Gastrocnemius medialis (tissue), 4 donors: ENCODE measurements around the gene DVL1. TPM values are rescaled to one million over a fixed set of nuclear protein-coding genes. Genes with fewer than 3 reads are reported as not detected.

Source experiments
- ATAC-seq, 2 donors: fragments of 150-250 bp; one replicate each; pipeline ENCODE4 v1.9.1; 2016
- DNase-seq, 2 donors: peaks; one replicate each; pipeline ENCODE4 v3.0.0-alpha.2; 2019
- H3K27ac ChIP-seq, 4 donors: fragments of 200-600 bp; sonication (generic); 1 replicate in 1 of 4; 2 replicates in 3 of 4; pipeline ENCODE4 v1.5.1; 2016 to 2018; ENCODE audit warnings: mild to moderate bottlenecking in 2 of 4, moderate library complexity in 1 of 4
- H3K27me3 ChIP-seq, 3 donors: fragments of 200-600 bp; sonication (generic) in 2 of 3; 1 replicate in 1 of 3; 2 replicates in 2 of 3; pipeline versions ENCODE4 v1.5.1 to v1.6.0; 2016 to 2019; ENCODE audit warnings: mild to moderate bottlenecking in 1 of 3, moderate library complexity in 1 of 3
- H3K36me3 ChIP-seq, 2 donors: fragments of 200-600 bp; sonication (generic) in 1 of 2; one replicate each; pipeline ENCODE4 v1.5.1; 2017 to 2018
- H3K4me1 ChIP-seq, 2 donors: fragments of 200-600 bp; sonication (generic) in 1 of 2; one replicate each; pipeline ENCODE4 v1.5.1; 2016 to 2017; ENCODE audit warnings: mild to moderate bottlenecking in 2 of 2
- H3K4me3 ChIP-seq, 4 donors: fragments of 200-600 bp; sonication (generic) in 3 of 4; 1 replicate in 1 of 4; 2 replicates in 3 of 4; pipeline ENCODE4 v1.5.1; 2016 to 2019; ENCODE audit warnings: mild to moderate bottlenecking in 2 of 4
- H3K9me3 ChIP-seq, 3 donors: fragments of 200-600 bp; sonication (generic) in 2 of 3; 1 replicate in 1 of 3; 2 replicates in 2 of 3; pipeline ENCODE4 v1.5.1; 2016 to 2019
- CTCF ChIP-seq, 5 experiments: fragments of 450-650 bp in 3 of 5; fragments of 200-600 bp in 2 of 5; sonication (generic) in 2 of 5; IDR thresholded peaks in 4 of 5; conservative IDR thresholded peaks in 1 of 5; 1 replicate in 4 of 5; 2 replicates in 1 of 5; pipeline ENCODE4 v1.5.1; 2016 to 2019; ENCODE audit warnings: antibody characterized with exemption in 5 of 5, mild to moderate bottlenecking in 3 of 5, moderate library complexity in 3 of 5
- POLR2A ChIP-seq, 2 donors: fragments of 450-650 bp; IDR thresholded peaks; one replicate each; pipeline ENCODE4 v1.6.1; 2017; ENCODE audit warnings: antibody characterized with exemption in 2 of 2, mild to moderate bottlenecking in 2 of 2, moderate library complexity in 2 of 2
- in situ Hi-C, 4 donors: fragments of 200-750 bp; cut with MboI; loops; one replicate each; pipeline versions ENCODE4 v1.15.0 to v1.8.0; 2017; ENCODE audit warnings: low sequenced_read_pairs in 4 of 4
- intact Hi-C: fragments of 100-400 bp; cut with DNase I; formaldehyde crosslinking; loops from one replicate; pipeline ENCODE4 v1.15.1; 2023; ENCODE audit warnings: low total_unique reads
- total RNA-seq, 4 donors: library from RNA; depleted of rRNA; stranded (reverse); fragments of >200 nt; gene quantifications; one replicate each; pipeline versions ENCODE4 v1.1.0 to v1.2.3, GENCODE V29; 2016

The DVL1 gene
- total RNA-seq, 4 donors from 2014 or later = 196 to 311 (median 258) TPM

GRCh38 chr1:1333551-1334241 lies 15.5 kb downstream of the DVL1 start:
- Histone ChIP-seq H3K27ac (peak overlapping the region in 3 of 4 donors; percentile 20 to 43 (median 37)), H3K9me3 (no peaks in the 10 kb centered on the region), H3K4me1 (peaks cover 21 to 27% of the 10 kb centered on the region in 2 donors), H3K4me3 (no peak overlapping the region), H3K36me3 (peaks cover 0 to 27% of the 10 kb centered on the region in 2 donors), H3K27me3 (no peaks in the 10 kb centered on the region)
- DNase-seq (no peak), ATAC-seq (peak; percentile 9 to 10)
- TF ChIP-seq CTCF (IDR thresholded peaks at IDR 0.05 in 4 of 5, conservative IDR thresholded peaks at IDR 0.05 in 1 of 5) (no peak), POLR2A (IDR thresholded peaks at IDR 0.05) (no peak)
- in situ Hi-C loops (no loop called here), intact Hi-C loops (no loop called here)

GRCh38 chr1:1332774-1333480 lies 16.3 kb downstream of the DVL1 start:
- peak overlapping the region in 3 of 4 donors; percentile 37 to 43 (median 37) for H3K27ac ChIP-seq
- H3K27me3 ChIP-seq = no peaks in the 10 kb centered on the region
- H3K36me3 ChIP-seq = peaks cover 0 to 23% of the 10 kb centered on the region in 2 donors
- ATAC-seq = peak; percentile 22 to 23
- TF ChIP-seq POLR2A (IDR thresholded peaks at IDR 0.05) (no peak), CTCF (IDR thresholded peaks at IDR 0.05 in 4 of 5, conservative IDR thresholded peaks at IDR 0.05 in 1 of 5) (no peak)
- in situ Hi-C loops = no loop called here
- H3K4me1 ChIP-seq = peaks cover 21 to 27% of the 10 kb centered on the region in 2 donors
- no peaks in the 10 kb centered on the region for H3K9me3 ChIP-seq
- intact Hi-C loops = no loop called here
- no peak overlapping the region for H3K4me3 ChIP-seq
- DNase-seq = peak in 1 of 2 donors; percentile 68

GRCh38 chr1:1332031-1332755 lies 17.0 kb downstream of the DVL1 start:
- DNase-seq (no peak), ATAC-seq (no peak)
- Histone ChIP-seq H3K27me3 (no peaks in the 10 kb centered on the region), H3K4me3 (no peak overlapping the region), H3K36me3 (peaks cover 0 to 21% of the 10 kb centered on the region in 2 donors), H3K27ac (no peak overlapping the region), H3K9me3 (no peaks in the 10 kb centered on the region), H3K4me1 (peaks cover 21 to 27% of the 10 kb centered on the region in 2 donors)
- intact Hi-C loops = no loop called here
- no peak for TF ChIP-seq CTCF (IDR thresholded peaks at IDR 0.05 in 4 of 5, conservative IDR thresholded peaks at IDR 0.05 in 1 of 5)
- TF ChIP-seq POLR2A (IDR thresholded peaks at IDR 0.05) = no peak
- in situ Hi-C loops = no loop called here

GRCh38 chr1:1331068-1331965 lies 17.9 kb downstream of the DVL1 start, which contains the start of gene TAS1R3:
Gene TAS1R3 (plus strand): TSS chr1:1331280. CDS start chr1:1331346, 66 bp downstream.
- H3K27ac ChIP-seq = no peak within 1 kb of the TSS

More at GRCh38 chr1:1331068-1331965, 17.9 kb downstream of the DVL1 start, which contains the start of gene TAS1R3:
- TF ChIP-seq POLR2A (IDR thresholded peaks at IDR 0.05) = no peak
- no peak for TF ChIP-seq CTCF (IDR thresholded peaks at IDR 0.05 in 4 of 5, conservative IDR thresholded peaks at IDR 0.05 in 1 of 5)
- no peak for DNase-seq
- Histone ChIP-seq H3K4me1 (peaks cover 26 to 34% of the 10 kb centered on the region in 2 donors), H3K36me3 (peaks cover 0 to 15% of the 10 kb centered on the region in 2 donors), H3K4me3 (no peak within 1 kb of the TSS), H3K27me3 (no peaks in the 10 kb centered on the region), H3K9me3 (no peaks in the 10 kb centered on the region)
- intact Hi-C loops (no loop called here), in situ Hi-C loops (no loop called here)
- ATAC-seq = peak in 1 of 2 donors; percentile 14
